HL-60 (cell line): ENCODE results near the gene MYOCD.

ENCODE experiments used
- GABPA ChIP-seq: IDR thresholded peaks from 2 replicates; pipeline ENCODE4 v1.6.1; 2012; ENCODE audit warnings: low read depth
- POLR2AphosphoS5 ChIP-seq: IDR thresholded peaks from 2 replicates; pipeline ENCODE4 v1.6.1; 2012; ENCODE audit warnings: low read depth
- REST ChIP-seq: IDR thresholded peaks from 2 replicates; pipeline ENCODE4 v1.6.1; 2012; ENCODE audit warnings: low read depth; ENCODE audit not compliant: insufficient replicate concordance
- SPI1 ChIP-seq: IDR thresholded peaks from 2 replicates; pipeline ENCODE4 v1.6.1; 2012; ENCODE audit warnings: low read depth, mild to moderate bottlenecking, borderline replicate concordance
- TF ChIP-seq, protein P1 (sequence below): IDR thresholded peaks from one replicate; pipeline ENCODE4 v1.5.1; 2011; ENCODE audit warnings: low read length, control low read depth, inconsistent platforms; ENCODE audit not compliant: insufficient read depth

DNA sequence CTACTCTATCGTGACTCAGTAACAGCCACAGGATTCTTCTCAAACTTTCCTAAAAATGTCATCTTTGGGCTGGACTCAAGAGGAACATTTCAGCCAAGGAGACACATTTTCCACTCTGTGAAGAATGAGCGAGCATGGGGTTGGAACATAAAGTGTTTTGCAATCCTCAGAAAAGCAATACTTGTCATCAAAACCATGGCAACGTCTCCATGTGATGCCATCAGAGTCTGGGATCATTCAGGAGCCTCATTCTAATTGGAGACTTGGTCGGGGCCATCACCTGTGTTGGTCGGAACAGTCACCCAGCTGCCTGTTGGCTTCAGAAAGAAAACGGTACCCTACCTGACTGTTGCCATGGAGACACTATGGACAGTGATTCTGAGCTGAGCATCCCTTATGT lies 25.5 kb downstream of the MYOCD start:
- TF ChIP-seq, protein P1, sequence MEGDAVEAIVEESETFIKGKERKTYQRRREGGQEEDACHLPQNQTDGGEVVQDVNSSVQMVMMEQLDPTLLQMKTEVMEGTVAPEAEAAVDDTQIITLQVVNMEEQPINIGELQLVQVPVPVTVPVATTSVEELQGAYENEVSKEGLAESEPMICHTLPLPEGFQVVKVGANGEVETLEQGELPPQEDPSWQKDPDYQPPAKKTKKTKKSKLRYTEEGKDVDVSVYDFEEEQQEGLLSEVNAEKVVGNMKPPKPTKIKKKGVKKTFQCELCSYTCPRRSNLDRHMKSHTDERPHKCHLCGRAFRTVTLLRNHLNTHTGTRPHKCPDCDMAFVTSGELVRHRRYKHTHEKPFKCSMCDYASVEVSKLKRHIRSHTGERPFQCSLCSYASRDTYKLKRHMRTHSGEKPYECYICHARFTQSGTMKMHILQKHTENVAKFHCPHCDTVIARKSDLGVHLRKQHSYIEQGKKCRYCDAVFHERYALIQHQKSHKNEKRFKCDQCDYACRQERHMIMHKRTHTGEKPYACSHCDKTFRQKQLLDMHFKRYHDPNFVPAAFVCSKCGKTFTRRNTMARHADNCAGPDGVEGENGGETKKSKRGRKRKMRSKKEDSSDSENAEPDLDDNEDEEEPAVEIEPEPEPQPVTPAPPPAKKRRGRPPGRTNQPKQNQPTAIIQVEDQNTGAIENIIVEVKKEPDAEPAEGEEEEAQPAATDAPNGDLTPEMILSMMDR = no peak
- no peak for TF ChIP-seq REST
- TF ChIP-seq GABPA = no peak
- no peak for TF ChIP-seq POLR2AphosphoS5
- TF ChIP-seq SPI1 = no peak
